Posterior vena cava (tissue), 2 donors: Measurements from ENCODE around the gene GPR107. TPM values are rescaled to one million over a fixed set of nuclear protein-coding genes. Genes with fewer than 3 reads are reported as not detected.

Experiments
- DNase-seq: peaks from one replicate; pipeline ENCODE4 v3.0.0-alpha.2; 2020; ENCODE audit warnings: low spot score
- intact Hi-C, 2 donors: fragments of 100-400 bp; cut with DNase I; formaldehyde crosslinking; loops; one replicate each; pipeline versions ENCODE4 v1.14.1 to v1.14.2; 2022 to 2023
- total RNA-seq, 2 donors: library from RNA; stranded (reverse); fragmentation: NEBNext Ultra II Directional; extraction: Animal tissue kit (Norgen Biotek cat#: 25700); gene quantifications; one replicate each; pipeline ENCODE4 v1.2.1, GENCODE V29; 2021
- donor health status: DM: yes; HTN: yes; CAD: no.
- donor health status: DM: yes; HTN: yes; CAD: no.

GPR107 gene
- total RNA-seq, 2 donors from 2014 or later = 38.3 to 38.9 TPM

DNA sequence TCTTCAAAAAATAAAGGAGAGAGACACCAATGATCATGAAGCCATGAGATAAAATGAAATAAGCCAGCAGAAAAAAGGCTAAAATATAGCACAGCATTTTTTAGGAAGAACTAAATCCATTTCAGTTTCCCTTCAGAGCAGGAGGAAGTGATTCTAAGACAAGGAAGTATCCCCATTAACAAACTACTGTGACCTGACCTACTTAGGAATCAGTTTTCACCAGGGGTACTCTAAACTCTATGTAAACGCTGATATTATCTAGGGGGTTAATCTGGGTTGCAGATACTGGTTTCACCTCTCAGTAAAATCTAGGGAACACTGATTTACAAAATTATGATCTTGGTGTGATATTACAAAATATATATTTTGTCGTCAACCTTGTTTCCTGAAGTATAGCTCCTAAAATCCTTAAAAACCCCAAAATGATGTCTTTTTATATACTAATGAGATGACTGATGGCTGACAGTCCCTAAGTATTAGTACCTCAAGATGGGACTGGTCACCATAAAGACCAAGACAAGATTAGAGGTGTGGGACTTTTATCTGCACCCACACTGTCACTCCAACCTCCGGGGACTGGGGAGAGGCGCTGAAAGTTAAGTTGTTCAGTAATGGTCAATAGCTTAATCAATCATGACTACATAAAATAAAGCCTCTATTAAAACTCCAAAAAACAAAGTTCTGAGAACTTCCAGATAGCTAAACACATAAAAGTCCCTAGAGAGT lies 7.8 kb upstream of the GPR107 start:
- DNase-seq = no peak
- intact Hi-C loops = no loop called here

DNA sequence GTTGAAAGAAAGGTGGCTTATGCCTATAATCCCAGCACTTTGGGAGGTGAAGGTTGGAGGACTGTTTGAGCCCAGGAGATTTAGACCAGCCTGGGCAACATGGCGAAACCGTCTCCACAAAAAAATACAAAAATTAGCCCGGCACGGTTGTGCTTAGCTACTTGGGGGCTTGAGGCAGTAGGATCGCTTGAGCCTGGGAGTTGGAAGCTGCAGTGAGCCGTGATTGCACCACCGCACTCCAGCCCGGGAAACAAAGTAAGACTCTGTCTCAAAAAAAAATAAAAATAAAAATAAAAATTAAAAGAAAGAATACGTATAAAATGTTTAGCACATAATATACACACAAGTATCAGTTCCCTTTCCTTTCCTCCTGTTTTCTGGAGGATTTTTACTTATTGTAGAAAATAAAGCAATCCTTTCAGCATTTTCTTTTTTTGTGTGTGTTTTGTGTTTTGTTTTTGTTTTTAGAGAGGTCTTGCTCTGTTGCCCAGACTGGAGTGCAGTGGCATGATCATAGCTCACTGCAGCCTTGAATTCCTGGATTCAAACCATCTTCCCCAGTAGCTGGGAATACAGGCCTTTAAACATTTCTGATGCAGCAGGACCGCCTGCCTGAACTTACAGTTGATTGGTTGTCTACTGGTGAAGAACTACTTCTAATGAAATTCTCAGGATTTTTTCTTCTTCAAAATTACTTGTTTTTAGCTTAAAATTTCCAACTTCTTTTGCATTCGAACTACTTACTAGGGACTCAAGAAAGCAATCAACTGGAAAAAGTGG lies 4.1 kb upstream of the GPR107 start:
- intact Hi-C loops = no loop called here
- DNase-seq = no peak

DNA sequence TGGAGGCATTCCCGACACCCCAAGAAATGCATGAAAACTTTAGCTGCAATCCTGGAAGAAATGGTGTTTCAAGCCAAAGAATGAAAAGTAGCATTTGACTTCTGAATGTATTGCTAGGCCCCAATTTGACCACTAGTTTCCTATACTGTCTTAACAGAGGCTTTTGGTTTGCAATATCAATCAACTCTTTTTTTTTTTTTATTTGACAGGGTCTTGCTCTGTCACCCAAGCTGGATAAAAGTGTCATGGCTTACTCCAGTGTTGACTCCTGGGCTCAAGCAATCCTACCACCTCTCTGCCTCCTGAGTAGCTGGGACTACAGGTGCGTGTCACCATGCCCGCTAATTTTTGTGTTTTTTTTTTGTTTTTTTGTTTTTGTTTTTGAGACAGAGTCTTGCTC lies 3.2 kb upstream of the GPR107 start:
- intact Hi-C loops = no loop called here
- DNase-seq = no peak

DNA sequence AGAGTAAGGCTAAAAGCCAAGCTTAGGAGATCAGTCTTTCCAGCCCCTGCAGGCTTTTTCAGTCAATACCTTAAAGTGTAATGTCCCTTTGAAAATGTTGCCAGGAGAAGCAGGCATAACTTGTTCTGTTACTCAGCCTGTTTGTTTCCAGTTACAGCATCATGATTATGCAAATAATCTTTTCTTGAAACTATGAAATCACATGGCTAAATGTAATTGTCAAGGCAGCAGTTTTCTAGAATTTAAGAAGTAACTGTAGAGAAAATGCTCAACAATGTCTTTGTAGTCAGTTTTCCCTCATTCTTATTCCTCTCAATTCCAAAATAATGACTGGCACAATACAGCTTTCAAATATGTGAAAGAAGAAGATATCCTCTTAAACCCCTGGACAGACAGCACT lies 1.9 kb upstream of the GPR107 start:
- DNase-seq = no peak
- intact Hi-C loops = no loop called here

DNA sequence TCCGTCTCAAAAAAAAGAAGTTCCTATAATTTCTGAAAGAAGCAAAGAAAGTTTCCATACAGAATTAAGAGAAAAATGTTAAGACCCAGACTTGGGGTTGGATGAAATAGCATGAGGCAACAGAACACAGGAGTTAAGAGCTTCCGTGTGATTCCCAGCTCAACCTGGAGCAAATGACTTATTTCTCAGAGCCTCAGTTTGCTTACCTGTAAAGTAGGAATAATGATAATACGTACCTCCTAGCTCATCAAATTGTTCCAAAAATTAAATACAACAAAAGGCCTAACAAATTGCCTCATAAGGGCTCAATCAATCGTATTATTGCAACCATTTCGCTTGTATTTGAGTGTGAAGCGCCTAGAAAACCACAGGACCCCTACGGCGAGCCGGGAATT lies 600 bp upstream of the GPR107 start:
- intact Hi-C loops = no loop called here
- DNase-seq = no peak

DNA sequence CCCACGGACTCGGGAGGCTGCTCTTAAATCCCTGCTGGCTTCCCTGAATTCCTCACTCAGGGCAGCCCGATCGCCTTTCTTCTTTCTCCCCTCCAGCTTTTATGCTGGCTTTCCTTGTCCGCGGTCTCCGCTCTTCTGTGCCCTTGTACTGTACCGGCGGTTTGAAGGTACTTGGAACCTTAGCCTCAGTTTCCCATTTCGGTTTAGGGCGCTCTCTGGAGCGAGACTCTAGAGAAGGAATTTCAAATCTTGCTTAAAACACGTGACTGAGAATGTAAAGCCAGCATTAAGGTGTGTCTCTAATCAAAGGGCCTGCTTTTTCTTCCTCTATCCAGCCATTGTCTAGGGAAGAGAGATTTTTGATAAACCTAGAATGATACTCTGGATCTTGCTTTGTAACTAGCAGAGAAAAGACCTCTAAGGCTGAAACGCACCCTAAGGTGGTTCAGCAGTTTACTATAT lies 650 bp downstream of the GPR107 start:
- intact Hi-C loops = no loop called here
- DNase-seq = no peak

DNA sequence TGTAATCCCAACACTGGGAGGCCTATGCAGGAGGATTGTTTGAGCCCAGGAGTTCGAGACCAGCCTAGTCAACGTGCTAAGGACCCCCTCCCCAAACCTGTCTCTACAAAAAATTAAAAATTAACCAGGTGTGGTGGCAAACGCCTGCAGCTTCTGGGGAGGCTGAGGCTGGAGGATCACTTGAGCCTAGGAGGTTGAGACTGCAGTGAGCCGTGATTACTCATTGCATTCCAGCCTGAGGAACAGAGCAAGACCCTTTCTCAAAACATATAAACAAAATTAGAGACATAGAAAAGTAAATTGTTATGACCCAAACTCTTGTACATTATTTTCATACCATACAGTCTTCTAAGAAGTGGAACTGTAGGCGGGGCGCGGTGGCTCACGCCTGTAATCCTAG lies 1.1 kb downstream of the GPR107 start:
- DNase-seq = no peak
- intact Hi-C loops = no loop called here

DNA sequence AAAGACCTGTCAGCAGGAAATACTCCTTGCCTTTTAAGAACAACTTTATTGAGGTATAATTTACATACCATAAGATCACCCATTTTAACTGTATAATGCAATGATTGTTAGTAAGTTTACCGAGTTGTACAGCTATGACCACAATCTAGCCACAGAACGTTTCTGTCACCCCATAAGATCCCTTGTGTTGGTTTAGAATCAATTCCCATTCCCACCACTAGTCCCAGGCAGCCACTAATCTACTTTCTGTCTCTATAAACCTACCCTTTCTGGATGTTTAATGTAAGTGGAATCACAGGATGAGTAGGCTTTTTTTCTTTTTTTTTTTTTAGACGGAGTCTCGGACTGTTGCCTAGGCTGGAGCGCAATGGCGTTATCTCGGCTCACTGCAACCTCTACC lies 4.4 kb downstream of the GPR107 start:
- intact Hi-C loops = no loop called here
- DNase-seq = no peak

DNA sequence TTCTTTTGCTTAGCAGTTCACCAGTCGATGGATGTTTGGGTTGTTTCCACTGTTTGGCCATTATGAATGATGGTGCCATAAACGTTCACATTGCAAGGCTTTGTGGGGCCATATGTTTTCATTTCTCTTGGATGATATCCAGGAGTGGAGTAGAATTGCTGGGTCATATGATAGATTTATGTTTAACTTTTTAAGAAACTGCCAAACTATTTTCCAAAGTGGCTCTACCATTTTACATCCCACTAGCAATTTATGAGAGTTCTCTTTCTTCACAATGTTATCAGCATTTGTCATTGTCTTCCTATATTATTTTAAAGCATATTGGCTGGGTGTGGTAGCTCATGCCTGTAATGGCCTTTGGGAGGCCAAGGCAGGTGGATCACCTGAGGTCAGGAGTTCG lies 5.2 kb downstream of the GPR107 start:
- intact Hi-C loops = no loop called here
- DNase-seq = no peak

DNA sequence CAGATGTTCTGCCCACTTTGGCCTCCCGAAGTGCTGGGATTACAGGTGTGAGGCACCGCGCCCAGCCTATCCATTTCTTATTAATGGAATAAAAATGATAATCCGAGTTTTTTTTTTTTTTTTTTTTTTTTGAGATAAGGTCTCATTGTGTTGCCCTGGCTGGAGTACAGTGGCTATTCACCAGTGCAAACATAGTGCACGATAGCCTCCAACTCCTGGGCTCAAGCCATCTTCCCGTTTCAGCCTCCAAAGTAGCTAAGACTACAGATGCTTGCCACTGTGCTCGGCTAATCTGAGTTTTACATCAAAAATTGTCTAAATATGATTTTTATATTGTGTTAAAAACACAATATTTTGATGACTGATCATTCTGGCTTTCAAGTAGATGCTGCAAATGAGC lies 6.6 kb downstream of the GPR107 start:
- no peak for DNase-seq
- intact Hi-C loops = no loop called here

DNA sequence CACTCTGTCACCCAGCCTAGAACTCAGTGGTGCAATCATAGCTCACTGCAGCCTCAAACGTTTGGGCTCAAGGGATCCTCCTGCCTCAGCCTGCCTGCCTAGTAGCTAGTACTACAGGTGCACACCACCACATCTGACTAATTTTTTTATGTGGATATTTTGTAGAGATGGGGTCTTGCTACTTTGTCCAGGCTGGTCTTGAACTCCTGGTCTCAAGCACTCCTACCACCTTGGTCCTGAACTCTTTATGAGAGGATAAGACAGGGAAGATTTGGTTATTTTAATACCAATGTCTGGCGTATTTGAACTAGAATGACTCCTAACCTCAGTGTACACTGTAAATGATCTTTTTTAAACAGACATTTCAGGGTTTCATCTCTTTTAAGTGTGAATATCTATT lies 9.0 kb downstream of the GPR107 start:
- no peak for DNase-seq
- intact Hi-C loops = no loop called here

DNA sequence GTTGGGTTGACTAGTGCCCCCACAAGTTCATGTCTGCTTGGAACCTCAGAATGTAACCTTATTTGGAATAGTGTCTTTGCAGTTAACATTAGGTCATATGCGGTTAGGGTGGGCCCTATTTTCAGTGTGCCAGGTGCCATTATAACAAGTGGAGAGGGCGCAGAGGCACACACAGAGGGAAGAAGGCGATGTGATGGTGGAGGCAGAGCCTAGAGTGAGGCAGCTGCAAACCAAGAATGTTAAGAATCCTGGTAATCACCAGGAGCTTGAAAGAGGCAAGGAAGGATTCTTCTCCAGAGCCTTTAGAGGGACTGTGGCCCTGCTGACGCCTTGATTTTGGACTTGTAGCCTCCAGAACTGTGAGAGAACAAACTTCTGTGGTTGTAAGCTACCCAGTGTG lies 10.9 kb downstream of the GPR107 start:
- DNase-seq = no peak
- intact Hi-C loops = no loop called here

DNA sequence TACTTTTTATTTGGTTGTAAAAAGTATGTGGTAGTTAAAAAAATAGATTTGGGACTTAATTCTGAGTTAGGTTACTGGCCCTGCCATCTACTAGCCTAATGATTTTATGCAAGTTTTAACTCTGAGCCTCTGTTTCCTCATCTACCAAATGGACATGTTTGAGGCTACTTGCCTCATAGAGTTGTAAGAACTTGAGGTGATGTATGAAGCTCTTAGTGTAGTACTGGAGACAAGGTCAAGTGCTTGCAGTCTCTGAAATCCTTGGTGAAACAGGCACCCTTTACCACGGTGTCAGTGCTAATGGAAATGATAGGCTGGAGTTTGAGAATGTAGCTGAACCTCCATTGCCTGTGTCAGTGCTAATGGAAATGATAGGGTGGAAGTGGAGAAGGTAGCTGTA lies 15.3 kb downstream of the GPR107 start:
- DNase-seq = no peak
- intact Hi-C loops = no loop called here

DNA sequence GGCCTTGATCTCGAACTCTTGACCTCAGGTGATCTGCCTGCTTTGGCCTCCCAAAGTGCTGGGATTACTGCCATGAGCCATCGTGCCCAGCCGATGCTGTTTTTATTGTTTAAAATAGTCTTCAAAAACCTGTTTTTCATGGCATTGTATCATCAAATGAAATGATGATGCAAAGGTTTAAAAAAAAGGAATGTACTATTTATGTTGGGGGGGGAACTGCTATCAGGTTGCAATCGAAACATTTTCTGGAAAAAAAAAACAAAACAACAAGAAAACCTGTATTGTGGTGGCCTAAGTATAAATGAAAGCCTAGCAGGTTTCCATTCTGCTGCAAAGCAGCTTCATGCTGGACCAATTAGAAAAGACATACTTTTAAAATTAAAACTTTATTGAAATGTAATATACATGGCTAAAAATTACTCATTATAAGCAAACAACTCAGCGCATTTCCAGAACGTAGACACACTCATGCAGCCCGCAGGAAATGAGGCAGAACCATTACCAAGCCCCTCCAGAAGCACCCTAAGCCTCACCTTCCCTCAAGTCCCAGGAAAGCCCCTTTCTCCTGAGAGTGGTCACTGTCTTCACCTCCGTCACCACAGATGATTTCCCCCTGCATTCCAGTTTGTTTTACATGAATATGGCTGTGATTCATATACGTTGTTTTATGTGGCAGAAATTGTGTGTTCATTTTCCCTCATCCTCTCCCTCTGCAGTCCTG lies 19.0 kb downstream of the GPR107 start:
- no peak for DNase-seq
- intact Hi-C loops = no loop called here

DNA sequence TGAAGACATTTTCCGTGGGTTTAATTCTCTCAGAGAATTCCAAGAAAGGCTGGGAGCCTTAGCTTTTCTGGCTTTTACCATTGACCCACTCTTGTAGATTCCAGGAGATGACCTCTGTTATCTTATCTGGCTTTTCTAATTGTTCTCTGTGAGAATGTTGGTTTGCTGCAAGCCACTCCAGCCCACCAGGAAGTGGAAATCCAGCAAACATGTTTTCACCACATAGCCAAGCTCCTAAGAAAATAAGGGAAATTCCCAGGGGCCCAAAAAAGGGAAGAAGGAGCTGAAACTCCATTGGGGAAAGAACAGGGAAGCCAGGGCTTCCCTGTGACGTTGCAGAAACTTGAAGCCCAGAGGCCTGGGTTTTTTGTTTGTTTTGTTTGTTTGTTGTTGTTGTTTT lies 19.7 kb downstream of the GPR107 start:
- intact Hi-C loops = no loop called here
- DNase-seq = no peak

DNA sequence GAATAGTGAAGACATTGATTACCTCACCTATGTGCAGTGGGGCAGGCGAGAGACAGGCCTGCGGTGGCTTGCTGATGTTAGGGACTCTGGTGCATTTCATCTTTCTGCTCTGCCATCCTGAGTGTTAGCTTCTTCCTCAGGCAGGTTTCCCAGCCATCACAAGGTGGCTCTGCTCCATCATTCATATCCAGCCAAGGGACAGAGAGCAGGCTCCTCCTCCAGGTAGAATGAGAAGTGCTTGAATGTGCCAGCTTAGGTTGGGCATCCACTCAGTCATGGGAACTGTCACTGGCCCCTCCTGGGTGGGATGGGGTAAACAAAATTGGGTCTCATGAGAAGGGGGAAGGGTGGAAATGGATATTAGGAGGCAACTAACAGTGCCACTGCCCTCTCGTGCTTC lies 24.8 kb downstream of the GPR107 start:
- no peak for DNase-seq
- intact Hi-C loops = no loop called here

DNA sequence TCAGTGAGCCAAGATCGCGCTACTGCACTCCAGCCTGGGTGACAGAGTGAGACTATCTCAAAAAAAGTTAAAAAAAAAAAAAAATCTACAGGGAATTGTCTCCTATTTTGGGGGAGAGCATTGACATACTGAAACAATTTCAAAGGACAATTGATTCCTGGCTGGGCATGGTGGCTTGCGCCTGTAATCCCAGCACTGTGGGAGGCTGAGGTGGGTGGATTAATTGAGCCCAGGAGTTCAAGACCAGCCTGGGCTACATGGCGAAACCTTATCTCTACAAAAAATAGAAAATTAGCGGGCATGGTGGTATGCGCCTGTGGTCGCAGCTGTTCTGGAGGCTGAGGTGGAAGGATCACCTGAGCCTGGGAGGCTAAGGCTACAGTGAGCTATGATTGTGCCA lies 30.6 kb downstream of the GPR107 start:
- intact Hi-C loops = no loop called here

DNA sequence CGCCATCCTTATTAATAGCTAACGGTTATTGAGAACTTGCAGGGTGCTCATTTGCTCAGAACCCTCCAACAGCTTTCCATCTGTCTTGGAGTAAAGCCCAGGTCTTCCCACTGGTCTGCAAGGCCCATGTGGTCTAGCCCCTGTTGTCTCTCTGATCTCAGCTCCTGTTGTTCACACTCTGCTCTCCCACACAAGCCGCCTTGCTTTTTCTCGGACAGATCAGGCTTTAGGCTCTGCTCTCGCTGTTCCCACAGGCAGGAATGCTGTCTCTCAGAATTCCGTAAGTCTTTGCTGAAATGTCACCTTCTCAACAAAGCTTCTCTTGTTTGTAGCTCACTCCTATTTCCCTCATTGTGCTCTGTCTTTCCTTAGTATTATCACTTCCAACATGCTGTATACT lies 34.3 kb downstream of the GPR107 start:
- no peak for DNase-seq
- intact Hi-C loops = no loop called here

More for the DNA sequence above, 30.6 kb downstream of the GPR107 start:
- DNase-seq = no peak

DNA sequence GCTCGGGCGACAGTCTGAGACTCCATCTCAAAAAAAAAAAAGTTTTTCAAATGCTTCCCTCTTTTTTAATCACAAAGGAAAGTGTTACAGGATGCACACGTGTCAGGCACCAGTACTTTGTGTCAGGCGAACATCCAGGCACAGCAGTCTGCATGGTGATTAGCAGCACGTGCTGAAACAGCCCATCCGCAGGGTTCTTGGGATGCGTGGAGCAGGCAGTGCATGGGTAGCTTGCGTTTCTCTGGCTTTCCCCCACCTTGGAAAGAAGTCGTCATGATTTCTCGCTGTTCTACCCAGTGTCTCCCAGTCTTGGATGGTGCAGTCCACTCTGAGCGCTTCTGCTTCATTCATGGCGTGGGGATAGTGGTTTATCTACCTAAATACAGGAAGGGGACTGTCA lies 35.4 kb downstream of the GPR107 start:
- intact Hi-C loops = no loop called here
- no peak for DNase-seq

DNA sequence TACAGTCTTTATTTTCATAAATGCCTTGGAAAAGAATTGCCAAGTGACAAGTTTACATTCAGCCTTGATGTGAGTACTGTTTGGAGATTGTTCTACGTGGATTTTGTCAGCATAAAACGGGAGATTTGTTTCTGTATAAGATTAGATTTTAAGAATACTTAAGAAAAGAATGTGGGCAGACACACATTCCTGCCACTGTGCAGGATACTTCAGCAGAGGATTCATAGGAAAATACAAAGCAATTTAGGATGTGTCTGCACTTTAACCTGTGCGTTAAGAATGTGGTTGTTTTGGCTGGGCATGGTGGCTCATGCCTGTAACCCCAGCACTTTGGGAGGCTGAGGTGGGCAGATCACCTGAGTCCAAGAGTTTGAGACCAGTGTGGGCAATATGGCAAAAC lies 37.2 kb downstream of the GPR107 start:
- no peak for DNase-seq
- intact Hi-C loops = no loop called here
